Brain pericyte (primary cell): ENCODE measurements around the gene BBS2.

ENCODE experiments used
- DNase-seq: peaks from one replicate; pipeline ENCODE4 v3.0.0-alpha.2; 2012; ENCODE audit warnings: low read depth, low spot score

Gene BBS2, protein sequence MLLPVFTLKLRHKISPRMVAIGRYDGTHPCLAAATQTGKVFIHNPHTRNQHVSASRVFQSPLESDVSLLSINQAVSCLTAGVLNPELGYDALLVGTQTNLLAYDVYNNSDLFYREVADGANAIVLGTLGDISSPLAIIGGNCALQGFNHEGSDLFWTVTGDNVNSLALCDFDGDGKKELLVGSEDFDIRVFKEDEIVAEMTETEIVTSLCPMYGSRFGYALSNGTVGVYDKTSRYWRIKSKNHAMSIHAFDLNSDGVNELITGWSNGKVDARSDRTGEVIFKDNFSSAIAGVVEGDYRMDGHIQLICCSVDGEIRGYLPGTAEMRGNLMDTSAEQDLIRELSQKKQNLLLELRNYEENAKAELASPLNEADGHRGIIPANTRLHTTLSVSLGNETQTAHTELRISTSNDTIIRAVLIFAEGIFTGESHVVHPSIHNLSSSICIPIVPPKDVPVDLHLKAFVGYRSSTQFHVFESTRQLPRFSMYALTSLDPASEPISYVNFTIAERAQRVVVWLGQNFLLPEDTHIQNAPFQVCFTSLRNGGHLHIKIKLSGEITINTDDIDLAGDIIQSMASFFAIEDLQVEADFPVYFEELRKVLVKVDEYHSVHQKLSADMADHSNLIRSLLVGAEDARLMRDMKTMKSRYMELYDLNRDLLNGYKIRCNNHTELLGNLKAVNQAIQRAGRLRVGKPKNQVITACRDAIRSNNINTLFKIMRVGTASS

DNA sequence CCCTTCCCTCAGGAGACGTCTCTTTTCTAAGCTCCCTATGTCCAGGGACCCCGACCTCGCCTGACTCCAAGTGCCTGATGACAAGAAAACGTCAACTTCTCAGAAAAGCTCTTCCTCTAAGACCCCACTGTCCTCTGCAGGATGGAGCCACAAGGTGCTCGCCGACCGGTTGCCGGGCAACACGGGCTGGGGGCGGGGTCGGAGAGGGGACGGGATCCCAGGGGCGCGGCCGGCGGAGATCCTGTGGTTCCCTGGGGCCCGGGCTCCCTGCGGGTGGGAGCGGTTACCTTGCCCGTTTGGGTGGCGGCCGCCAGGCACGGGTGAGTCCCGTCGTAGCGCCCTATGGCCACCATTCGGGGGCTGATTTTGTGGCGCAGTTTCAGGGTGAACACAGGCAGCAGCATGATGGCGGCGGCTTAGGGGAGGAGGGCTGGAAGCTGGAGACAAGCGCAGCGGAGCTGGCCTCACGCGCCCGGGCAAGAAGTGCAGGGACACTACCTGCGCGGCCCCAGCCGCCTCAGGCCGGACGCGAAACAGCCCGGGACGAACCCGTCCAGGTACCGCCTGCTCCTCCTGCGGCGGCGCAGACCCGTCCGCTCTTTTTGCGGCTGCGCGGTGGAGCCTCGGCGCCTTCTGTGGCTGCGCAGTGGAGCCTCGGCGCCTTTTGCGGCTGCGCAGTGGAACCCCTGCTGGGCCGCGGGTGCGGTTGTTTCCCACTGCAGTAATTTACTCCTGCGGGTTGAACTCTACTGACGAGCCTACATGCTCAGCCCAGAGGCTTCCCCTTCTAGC lies at the start of gene BBS2:
BBS2 (minus strand) TSS at position 566 of the 792 bp plus-strand sequence; CDS start at position 404, 162 bp downstream.
- peak; percentile 36 for DNase-seq

DNA sequence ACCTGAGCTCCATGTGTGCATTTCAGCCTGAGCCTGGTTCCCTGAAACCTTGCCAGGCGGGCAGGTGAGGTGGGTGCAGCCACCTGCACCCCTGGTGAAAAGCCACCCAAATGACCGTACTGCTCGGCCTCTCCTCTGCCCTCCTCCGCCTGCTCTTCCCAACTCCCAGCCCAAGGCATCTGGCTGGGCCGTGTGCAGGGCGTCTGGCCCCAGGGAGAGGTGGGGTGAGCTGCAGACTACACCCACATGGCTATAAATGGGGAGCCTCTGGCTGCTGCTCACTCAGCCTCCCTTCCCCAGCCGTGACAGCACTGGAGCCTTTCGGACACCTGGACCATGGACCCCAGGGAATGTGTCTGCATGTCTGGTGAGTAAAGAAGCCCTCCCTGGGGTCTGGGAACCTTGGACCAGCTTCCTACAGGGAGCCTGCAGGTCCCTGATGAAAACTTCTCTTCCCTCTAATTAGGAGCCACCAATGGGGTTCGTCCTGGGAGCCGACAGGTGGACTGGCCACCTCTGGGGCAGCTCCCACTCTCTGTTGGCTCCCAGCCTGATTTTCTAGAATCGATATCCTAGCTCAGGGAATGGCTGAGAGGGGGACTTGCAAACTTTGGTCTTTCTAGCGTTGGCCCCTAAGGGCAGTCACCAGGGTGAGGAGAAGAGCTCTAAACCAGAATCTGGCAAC lies 45.1 kb upstream of the BBS2 start, which contains the start of gene MT4:
MT4 (plus strand) TSS at position 281 of the 685 bp plus-strand sequence; CDS start at position 337, 56 bp downstream.
- no peak for DNase-seq

GRCh38 chr16:56561126-56561525 lies 41.3 kb upstream of the BBS2 start:
- no peak for DNase-seq

DNA sequence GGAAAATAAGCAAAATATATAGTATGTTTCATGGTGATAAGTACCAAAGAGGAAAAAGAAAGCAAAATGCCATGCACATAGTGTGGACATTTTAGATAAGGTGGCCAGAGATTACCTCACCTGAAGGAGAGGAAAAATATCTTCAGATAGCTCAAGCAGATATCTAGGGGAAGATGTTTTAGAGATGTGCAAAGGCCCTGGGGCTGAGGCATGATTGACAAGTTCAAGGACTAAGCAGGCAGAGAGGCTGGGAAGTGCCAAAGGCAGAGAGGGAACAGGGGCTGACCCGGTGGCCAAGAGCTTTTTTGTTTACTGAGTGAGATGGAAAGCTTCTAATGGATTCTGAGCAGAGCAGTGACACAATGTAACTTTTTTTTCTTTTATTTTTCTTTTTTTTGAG lies 40.6 kb upstream of the BBS2 start:
- DNase-seq = no peak

DNA sequence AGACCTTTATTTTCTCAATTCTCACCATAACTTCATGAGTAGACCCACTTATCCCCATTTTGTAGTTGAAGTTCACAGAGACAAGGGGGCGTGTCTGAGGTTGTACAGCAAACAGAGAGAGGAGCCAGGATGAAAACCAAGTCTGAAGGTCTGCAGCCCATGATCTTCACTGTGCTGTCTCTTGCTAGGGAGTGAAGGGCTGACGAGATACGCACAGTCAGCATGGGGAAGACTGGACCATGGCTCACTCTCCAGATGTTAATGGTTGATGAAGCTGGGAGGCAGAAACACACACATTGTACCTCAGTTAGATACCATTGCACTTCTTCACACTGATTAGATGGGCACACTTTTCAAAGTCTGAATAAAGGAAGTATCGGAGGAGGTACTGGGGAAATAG lies 39.3 kb upstream of the BBS2 start:
- DNase-seq = no peak

- no peak for DNase-seq
Observed at GRCh38 chr16:56558024-56558747, 38.4 kb upstream of the BBS2 start.

- no peak for DNase-seq
Observed at GRCh38 chr16:56554441-56554840, 34.6 kb upstream of the BBS2 start.

GRCh38 chr16:56551796-56552738 lies 32.2 kb upstream of the BBS2 start:
- no peak for DNase-seq

DNA sequence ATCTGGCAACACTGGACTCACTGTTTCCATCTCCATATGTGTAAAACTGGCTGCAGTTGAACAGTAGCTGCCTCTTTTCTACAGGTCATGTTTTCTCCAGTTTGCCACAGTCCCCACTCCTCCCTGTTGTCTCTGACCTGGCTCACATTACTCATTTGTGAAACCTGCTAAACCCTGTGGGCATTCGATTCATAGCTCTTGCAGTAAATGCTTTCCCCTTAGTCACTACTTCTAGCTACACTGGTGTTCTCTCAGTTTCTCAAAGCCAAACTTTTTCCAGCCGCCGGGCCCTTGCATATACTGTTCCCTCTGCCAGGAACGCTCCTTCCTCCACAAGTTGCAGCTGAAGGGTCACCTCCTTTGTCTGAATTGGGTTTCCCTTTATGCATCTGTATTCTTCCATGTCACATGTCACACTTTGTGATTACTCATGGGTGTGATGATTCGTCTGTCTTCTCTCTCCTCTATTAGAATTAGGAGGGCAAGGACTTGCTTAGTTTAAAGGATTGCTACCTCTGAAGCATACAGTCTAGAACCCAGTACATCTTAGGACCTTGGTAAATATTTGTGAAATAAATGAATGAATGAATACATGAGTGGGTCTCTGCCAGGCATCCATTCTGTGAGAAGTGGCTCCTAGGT lies 30.0 kb upstream of the BBS2 start:
- DNase-seq = no peak

- no peak for DNase-seq
Observed at GRCh38 chr16:56549161-56549560, 29.3 kb upstream of the BBS2 start.

DNA sequence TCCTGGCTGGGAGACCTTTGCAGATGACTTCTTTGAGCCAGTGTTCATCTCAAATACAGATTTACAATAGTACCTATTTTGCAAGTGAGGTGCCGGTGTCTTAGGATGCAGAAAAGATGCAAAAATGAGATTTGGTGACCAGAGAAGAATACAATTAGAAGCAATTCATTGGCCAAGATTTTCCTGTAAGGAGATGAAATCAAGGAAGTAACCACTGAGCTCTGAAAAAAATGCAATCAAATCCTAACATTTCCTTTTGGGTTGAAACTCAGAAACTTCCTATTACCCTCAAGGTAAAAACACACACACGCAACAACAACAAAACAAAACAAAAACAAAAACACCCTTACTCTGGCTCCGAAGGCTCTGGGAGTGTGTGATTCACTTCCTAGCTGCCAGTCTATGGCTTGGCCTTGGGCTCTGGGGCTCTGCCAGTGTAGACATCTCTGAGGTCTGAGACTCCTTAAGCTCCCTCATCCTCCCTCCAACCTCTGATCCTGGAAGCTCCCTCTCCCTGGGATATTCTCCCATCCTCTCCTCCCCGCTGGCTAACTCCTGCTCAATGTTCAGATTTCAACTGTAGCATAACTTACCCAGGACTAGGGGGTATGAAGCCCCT lies 28.2 kb upstream of the BBS2 start:
- DNase-seq = no peak

- no peak for DNase-seq
Observed at GRCh38 chr16:56547120-56547948, 27.5 kb upstream of the BBS2 start.

DNA sequence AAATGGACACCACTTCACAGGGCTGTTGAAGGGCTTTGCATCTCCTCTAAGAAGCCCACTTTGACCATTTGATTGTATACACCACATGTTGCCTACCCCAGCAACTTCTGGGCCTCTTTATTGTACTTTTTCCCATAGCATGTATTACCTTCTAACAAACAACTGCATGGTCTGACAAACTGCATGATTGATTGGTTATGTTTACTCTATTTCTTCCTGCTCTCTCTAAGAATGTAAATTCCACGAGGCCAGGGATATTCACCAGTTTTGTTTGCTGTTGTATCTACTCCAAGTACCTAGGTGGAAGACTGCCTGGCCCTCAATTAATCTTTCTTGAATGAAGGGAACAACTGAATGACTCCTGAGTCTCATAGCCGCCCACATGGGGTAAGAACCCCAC lies 22.2 kb upstream of the BBS2 start:
- no peak for DNase-seq

GRCh38 chr16:56539656-56540055 lies 19.8 kb upstream of the BBS2 start:
- no peak for DNase-seq

DNA sequence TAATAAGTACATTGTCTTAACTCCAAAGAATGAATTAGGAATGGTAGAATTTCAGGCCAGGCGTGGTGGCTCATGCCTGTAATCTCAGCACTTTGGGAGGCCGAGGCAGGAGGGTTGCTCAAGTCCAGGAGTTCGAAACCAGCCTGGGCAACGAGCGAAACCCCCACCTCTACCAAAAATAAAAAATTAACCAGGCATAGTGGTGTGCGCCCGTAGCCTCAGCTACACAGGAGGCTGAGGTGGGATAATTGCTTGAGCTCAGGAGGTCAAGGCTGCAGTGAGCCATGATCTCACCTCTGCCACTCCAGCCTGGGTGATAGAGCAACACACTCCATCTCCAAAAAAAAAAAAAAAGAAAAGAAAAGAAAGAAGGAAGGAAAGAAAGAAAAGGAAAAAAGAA lies 18.5 kb upstream of the BBS2 start:
- no peak for DNase-seq

GRCh38 chr16:56534847-56535383 lies 15.1 kb upstream of the BBS2 start:
- DNase-seq = no peak

DNA sequence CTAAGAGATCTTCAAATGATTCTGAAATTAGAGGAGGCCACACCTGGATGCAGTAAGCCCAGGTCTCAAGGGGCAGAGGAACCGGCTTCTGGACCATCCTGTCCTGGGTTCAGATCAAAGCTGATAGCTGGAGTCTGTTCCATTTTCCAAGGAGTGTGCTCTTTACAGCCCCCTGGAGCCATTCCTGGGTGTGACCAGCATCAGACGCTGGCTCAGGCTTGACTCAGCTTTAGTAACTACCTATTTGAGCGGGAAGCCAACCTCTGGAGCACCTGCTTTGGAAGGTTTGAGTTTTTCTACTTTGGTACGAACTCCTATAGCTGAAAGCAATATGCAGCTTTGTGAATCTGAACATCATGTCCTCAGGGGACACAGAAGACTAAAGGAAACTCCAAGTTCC lies 12.9 kb upstream of the BBS2 start:
- no peak for DNase-seq

GRCh38 chr16:56530872-56531271 lies 11.0 kb upstream of the BBS2 start:
- DNase-seq = no peak
